HG02973 (cell line): ENCODE measurements around the gene RIC3.

ENCODE experiments used
- ATAC-seq: cut with Tn5 transposase; IDR thresholded peaks from one replicate; pipeline ENCODE4 v1.9.1; 2021; ENCODE audit warnings: moderate library complexity; ENCODE audit not compliant: unreplicated experiment

RIC3 gene

GRCh38 chr11:8091721-8092120 is 77.1 kb downstream of the RIC3 start:
- no peak for ATAC-seq

- no peak for ATAC-seq
Measured at GRCh38 chr11:8090756-8091155, 78.1 kb downstream of the RIC3 start.

- no peak for ATAC-seq
Measured at GRCh38 chr11:8089791-8090510, 78.9 kb downstream of the RIC3 start.

GRCh38 chr11:8087756-8088155 is 81.1 kb downstream of the RIC3 start:
- no peak for ATAC-seq

- no peak for ATAC-seq
Measured at GRCh38 chr11:8087185-8087584, 81.6 kb downstream of the RIC3 start.

- no peak for ATAC-seq
Measured at GRCh38 chr11:8086571-8086970, 82.3 kb downstream of the RIC3 start.

- no peak for ATAC-seq
Measured at GRCh38 chr11:8086001-8086479, 82.8 kb downstream of the RIC3 start.

- ATAC-seq = no peak
Measured at GRCh38 chr11:8085011-8085645, 83.7 kb downstream of the RIC3 start.

- no peak for ATAC-seq
Measured at GRCh38 chr11:8084352-8084751, 84.5 kb downstream of the RIC3 start.

GRCh38 chr11:8083871-8084281 is 84.9 kb downstream of the RIC3 start:
- ATAC-seq = no peak

GRCh38 chr11:8083088-8083395 is 85.8 kb downstream of the RIC3 start:
- ATAC-seq = no peak

GRCh38 chr11:8082391-8083087 is 86.3 kb downstream of the RIC3 start:
- no peak for ATAC-seq

GRCh38 chr11:8081591-8082250 is 87.1 kb downstream of the RIC3 start:
- ATAC-seq = no peak

GRCh38 chr11:8080674-8081590 is 87.9 kb downstream of the RIC3 start, which contains the start of gene TUB:
TUB (plus strand) TSS chr11:8081211; CDS start chr11:8081511, 300 bp downstream.
- ATAC-seq = no peak

- ATAC-seq = no peak
Measured at GRCh38 chr11:8080069-8080670, 88.7 kb downstream of the RIC3 start.

GRCh38 chr11:8079111-8079675 is 89.6 kb downstream of the RIC3 start:
- no peak for ATAC-seq

GRCh38 chr11:8075119-8075726 is 93.6 kb downstream of the RIC3 start:
- no peak for ATAC-seq

- no peak for ATAC-seq
Measured at GRCh38 chr11:8071616-8072581, 96.9 kb downstream of the RIC3 start.
